ACC112 (cell line): ENCODE data around the gene ISYNA1.

Source experiments
- H2AFZ ChIP-seq: fragments of 200-600 bp; sonication (generic); one replicate; pipeline ENCODE4 v1.6.0; 2017; ENCODE audit warnings: antibody characterized with exemption, low read length; ENCODE audit not compliant: unreplicated experiment
- H3K27ac ChIP-seq: fragments of 200-600 bp; sonication (generic); 2 replicates; pipeline ENCODE4 v1.5.1; 2014; ENCODE audit warnings: low read depth, mild to moderate bottlenecking, antibody characterized with exemption, low read length, moderate library complexity
- H3K27me3 ChIP-seq: fragments of 200-600 bp; sonication (generic); 2 replicates; pipeline ENCODE4 v1.6.1; 2014; ENCODE audit warnings: mild to moderate bottlenecking, antibody characterized with exemption, low read length, moderate library complexity, mixed read lengths; ENCODE audit not compliant: insufficient read depth
- H3K36me3 ChIP-seq: fragments of 200-600 bp; sonication (generic); 2 replicates; pipeline ENCODE4 v1.6.1; 2016; ENCODE audit warnings: mild to moderate bottlenecking, antibody characterized with exemption, low read length, moderate library complexity, mixed read lengths; ENCODE audit not compliant: insufficient read depth
- H3K4me1 ChIP-seq: fragments of 200-600 bp; sonication (generic); one replicate; pipeline ENCODE4 v1.6.1; 2016; ENCODE audit warnings: low read length, mixed read lengths; ENCODE audit not compliant: insufficient read depth, unreplicated experiment, control insufficient read depth
- H3K4me3 ChIP-seq: fragments of 200-600 bp; sonication (generic); 2 replicates; pipeline ENCODE4 v1.5.1; 2014; ENCODE audit warnings: mild to moderate bottlenecking, low read depth, low read length
- H3K79me2 ChIP-seq: fragments of 200-600 bp; sonication (generic); one replicate; pipeline ENCODE4 v1.6.0; 2016; ENCODE audit warnings: low read length; ENCODE audit not compliant: control insufficient read depth, unreplicated experiment, insufficient read depth

Gene ISYNA1

GRCh38 chr19:18429717-18430416, 8.1 kb downstream of the ISYNA1 start:
- H3K4me1 ChIP-seq = peaks cover 12% of the 10 kb centered on the region
- H3K27me3 ChIP-seq = no peaks in the 10 kb centered on the region
- H3K36me3 ChIP-seq = no peaks in the 10 kb centered on the region
- H3K27ac ChIP-seq = no peak overlapping the region
- H3K4me3 ChIP-seq = no peak overlapping the region
- H3K79me2 ChIP-seq = no peaks in the 10 kb centered on the region
- H2AFZ ChIP-seq = no peak overlapping the region

DNA sequence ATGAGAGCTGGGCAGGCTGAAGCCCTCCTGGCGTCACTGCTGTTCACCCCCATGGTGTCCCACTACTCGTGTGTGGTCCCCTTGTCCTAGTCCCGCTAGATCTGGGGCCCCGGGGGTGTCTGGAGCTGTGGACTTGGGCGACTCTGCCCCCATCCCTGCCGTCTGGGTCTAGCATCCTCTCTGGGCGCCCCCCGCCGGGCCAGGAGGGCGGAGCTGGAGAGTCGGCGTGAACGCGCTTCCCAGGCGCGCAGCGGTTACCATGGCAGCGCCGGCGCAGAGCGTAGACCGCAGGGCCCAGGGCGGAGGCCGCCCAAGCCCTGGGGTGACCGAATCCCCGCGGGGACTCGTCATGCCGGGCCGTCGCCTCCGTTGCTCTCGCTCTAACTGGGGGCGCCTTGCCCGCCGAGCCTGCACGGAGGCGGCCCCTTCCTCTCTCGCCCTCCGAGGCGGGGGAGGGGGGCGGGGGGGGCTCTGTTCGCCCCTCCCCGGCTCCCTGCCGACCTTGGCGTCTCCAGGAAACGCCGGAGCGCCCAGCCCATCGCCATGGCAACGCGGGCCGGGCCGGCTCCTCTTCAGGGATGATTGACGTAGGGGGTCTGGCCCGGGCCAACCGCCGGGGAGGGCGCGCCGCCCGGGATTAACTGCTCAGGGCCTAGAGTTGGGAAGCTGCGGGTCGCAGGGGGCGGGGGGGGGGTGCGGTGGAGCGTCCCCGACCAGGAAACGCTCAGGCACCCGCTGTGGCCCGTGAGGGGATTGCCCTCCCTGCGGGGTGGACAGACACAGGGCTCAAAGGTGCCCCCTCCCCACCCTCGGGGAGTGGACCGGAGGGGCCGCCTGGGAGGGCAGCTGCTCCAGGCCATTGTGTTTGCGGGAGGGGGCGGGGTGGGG, 8.9 kb downstream of the ISYNA1 start:
- H3K4me1 ChIP-seq = peaks cover 12% of the 10 kb centered on the region
- peaks cover 3% of the 10 kb centered on the region for H3K79me2 ChIP-seq
- H3K27me3 ChIP-seq = no peaks in the 10 kb centered on the region
- H3K27ac ChIP-seq = no peak overlapping the region
- no peak overlapping the region for H2AFZ ChIP-seq
- H3K4me3 ChIP-seq = no peak overlapping the region
- no peaks in the 10 kb centered on the region for H3K36me3 ChIP-seq

GRCh38 chr19:18428173-18428786, 9.7 kb downstream of the ISYNA1 start:
- Histone ChIP-seq H3K79me2 (peaks cover 6% of the 10 kb centered on the region), H2AFZ (no peak overlapping the region), H3K4me3 (no peak overlapping the region), H3K36me3 (no peaks in the 10 kb centered on the region), H3K27me3 (no peaks in the 10 kb centered on the region), H3K27ac (no peak overlapping the region), H3K4me1 (peaks cover 12% of the 10 kb centered on the region)

DNA sequence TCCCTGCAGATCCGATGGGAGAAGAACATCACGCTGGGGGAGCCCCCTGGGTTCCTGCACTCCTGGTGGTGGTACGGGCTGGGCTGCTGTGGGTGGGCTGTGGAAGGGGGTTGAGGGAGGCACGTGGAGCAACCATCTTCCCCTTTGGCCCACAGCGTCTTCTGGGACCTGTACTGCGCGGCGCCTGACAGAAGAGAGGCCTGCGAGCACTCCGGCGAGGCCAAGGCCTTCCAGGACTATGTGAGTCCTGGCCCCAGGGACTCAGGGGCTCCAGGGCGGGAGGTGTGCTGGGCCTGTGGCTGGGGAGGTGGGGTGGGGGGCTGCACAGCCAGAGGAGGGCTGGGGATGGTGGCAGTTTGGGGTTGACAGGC, 10.2 kb downstream of the ISYNA1 start:
- Histone ChIP-seq H3K4me3 (no peak overlapping the region), H3K36me3 (no peaks in the 10 kb centered on the region), H3K79me2 (peaks cover 6% of the 10 kb centered on the region), H3K27ac (no peak overlapping the region), H2AFZ (no peak overlapping the region), H3K4me1 (peaks cover 12% of the 10 kb centered on the region), H3K27me3 (no peaks in the 10 kb centered on the region)

GRCh38 chr19:18427080-18427742, 10.7 kb downstream of the ISYNA1 start:
- Histone ChIP-seq H3K4me1 (peaks cover 12% of the 10 kb centered on the region), H2AFZ (no peak overlapping the region), H3K79me2 (peaks cover 9% of the 10 kb centered on the region), H3K36me3 (no peaks in the 10 kb centered on the region), H3K27me3 (no peaks in the 10 kb centered on the region), H3K4me3 (no peak overlapping the region), H3K27ac (no peak overlapping the region)

DNA sequence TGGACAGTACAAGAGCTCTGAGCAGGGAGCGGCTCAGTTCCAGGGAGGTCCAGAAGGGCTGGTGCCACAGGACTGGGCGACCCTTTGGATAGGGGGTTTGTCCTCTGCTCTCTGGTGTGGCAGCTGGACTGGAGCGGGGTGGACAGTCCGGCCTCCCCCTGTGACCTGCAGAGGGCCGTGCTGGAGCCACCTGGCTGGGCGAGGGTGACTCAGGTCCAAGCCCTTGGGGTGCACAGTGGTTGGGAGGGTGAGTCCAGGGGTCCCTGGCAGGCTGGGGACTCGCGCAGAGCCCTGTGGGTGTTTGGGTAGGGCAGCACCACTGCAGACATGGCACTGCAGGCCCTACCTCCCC, 11.5 kb downstream of the ISYNA1 start:
- H3K27me3 ChIP-seq = no peaks in the 10 kb centered on the region
- H3K27ac ChIP-seq = no peak overlapping the region
- H2AFZ ChIP-seq = no peak overlapping the region
- peak overlapping the region; percentile 21; the same call in 1 of the 2 replicates for H3K4me3 ChIP-seq
- no peaks in the 10 kb centered on the region for H3K36me3 ChIP-seq
- peaks cover 15% of the 10 kb centered on the region for H3K4me1 ChIP-seq
- H3K79me2 ChIP-seq = peaks cover 14% of the 10 kb centered on the region

DNA sequence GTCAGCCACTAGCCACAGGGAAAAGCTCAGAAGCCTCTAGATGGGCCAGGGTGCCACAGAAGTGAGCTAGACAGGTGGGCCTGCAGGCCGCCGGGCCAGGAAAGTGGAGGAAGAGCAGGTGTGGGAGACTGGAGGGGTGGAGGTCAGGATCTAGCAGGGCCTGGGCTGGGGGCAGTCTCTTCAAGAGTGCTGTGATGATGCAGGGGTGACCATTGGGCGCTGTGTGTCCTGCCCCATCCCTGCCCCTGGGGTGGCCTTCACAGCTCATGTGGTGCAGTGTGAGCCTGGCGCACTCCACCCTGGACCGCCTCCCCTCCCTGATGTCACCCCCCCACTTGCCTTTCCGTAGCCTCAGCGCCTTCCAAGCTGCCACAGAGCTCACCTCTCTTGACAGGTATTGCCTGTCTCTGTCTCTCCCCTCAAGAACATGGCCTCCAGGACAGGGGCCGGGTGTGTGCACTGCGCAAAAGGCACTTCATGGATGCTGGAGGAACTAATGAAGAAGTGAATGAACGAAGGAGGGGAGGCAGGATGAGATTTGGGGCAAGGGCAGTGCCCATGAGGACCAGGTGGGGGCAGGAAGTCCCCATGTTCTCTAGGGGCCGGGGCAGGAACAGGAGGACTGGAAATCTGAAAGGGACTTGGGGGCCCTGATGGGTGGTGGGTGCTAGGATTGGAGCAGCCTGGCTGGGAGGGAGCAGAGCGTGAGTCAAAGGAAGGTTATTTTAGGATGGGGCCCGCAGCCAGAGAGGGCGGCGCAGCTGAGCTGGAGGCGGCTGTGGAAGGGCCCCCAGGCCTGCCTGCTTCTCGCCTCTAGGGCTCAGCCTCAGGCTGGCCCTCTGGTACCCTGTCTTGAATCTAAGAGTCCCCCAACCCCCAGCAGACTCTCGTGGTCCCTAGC, 12.2 kb downstream of the ISYNA1 start:
- H3K4me3 ChIP-seq = peak overlapping the region; percentile 21; the same call in 1 of the 2 replicates
- H3K79me2 ChIP-seq = peaks cover 20% of the 10 kb centered on the region
- no peaks in the 10 kb centered on the region for H3K27me3 ChIP-seq
- no peak overlapping the region for H3K27ac ChIP-seq
- H2AFZ ChIP-seq = no peak overlapping the region
- no peaks in the 10 kb centered on the region for H3K36me3 ChIP-seq
- H3K4me1 ChIP-seq = peaks cover 21% of the 10 kb centered on the region

DNA sequence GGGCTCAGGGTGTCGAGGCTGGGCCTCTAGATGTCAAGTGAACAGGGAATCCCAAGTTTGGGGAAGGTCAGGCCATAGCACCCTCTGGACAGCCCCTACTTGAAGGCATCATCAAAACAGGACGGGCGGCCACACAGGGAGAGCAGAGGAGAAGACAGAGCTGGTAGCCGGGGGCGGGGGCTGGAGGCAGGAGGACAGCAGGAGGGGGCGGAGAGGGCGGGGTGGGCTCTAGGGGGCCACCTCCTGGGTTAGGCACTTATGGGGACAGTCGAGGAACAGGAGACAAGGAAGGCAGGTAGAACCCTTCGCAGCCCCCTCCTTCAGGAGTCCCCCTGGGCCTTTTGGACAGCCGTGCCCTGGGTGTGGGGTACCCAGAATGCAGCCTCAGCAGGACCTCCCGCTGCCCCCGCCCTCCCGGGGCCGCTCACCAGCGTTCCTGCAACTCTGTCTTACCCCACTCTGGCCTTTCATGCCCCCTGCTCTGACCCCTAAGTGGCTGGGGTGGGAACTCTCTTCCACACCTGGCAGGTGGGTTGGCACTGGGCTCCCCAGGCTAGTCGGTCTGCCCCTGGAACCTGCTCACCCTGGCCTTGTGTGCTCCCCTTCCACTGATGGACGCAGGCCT, 12.9 kb downstream of the ISYNA1 start:
- no peaks in the 10 kb centered on the region for H3K36me3 ChIP-seq
- no peak overlapping the region for H3K27ac ChIP-seq
- H2AFZ ChIP-seq = no peak overlapping the region
- H3K4me3 ChIP-seq = no peak overlapping the region
- H3K79me2 ChIP-seq = peaks cover 26% of the 10 kb centered on the region
- peaks cover 23% of the 10 kb centered on the region for H3K4me1 ChIP-seq
- H3K27me3 ChIP-seq = no peaks in the 10 kb centered on the region

GRCh38 chr19:18424122-18424889, 13.6 kb downstream of the ISYNA1 start:
- Histone ChIP-seq H3K27ac (no peak overlapping the region), H3K4me3 (no peak overlapping the region), H3K79me2 (peaks cover 31% of the 10 kb centered on the region), H3K4me1 (peaks cover 23% of the 10 kb centered on the region), H2AFZ (no peak overlapping the region), H3K36me3 (no peaks in the 10 kb centered on the region), H3K27me3 (no peaks in the 10 kb centered on the region)
